GM12865 (cell line): ENCODE results near the gene PHYKPL.
A peak's percentile ranks its signal among the peaks of the same experiment; 100 is the strongest.

ENCODE experiments used
- DNase-seq: peaks from one replicate; pipeline ENCODE4 v3.0.0; 2010; ENCODE audit warnings: low read depth
- H3K4me3 ChIP-seq: 2 replicates; pipeline ENCODE4 v1.5.1; 2011; ENCODE audit warnings: mild to moderate bottlenecking, low read depth, low read length, control low read depth
- CTCF ChIP-seq: IDR thresholded peaks from 2 replicates; pipeline ENCODE4 v1.5.1; 2011; ENCODE audit warnings: low read length, control low read depth, low read depth, inconsistent platforms; ENCODE audit not compliant: insufficient read depth; ENCODE audit errors: missing control alignments

The PHYKPL gene

GRCh38 chr5:178232124-178232919, at the start of gene PHYKPL:
TSS of gene PHYKPL (minus strand) at chr5:178232802. CDS start at chr5:178232550, 252 bp downstream.
- no peak for TF ChIP-seq CTCF
- H3K4me3 ChIP-seq: peak within 1 kb of the TSS; percentile 79
- DNase-seq: peak; percentile 82

GRCh38 chr5:178282391-178282790, 49.8 kb upstream of the PHYKPL start:
- no peak overlapping the region for H3K4me3 ChIP-seq
- no peak for DNase-seq
- no peak for TF ChIP-seq CTCF

GRCh38 chr5:178281331-178281730, 48.7 kb upstream of the PHYKPL start:
- no peak overlapping the region for H3K4me3 ChIP-seq
- no peak for TF ChIP-seq CTCF
- no peak for DNase-seq

GRCh38 chr5:178280631-178281030, 48.0 kb upstream of the PHYKPL start:
- no peak for TF ChIP-seq CTCF
- H3K4me3 ChIP-seq: no peak overlapping the region
- no peak for DNase-seq

- TF ChIP-seq CTCF: peak; percentile 95
- no peak overlapping the region for H3K4me3 ChIP-seq
- peak; percentile 70 for DNase-seq
Observed at GRCh38 chr5:178279723-178280438, 47.3 kb upstream of the PHYKPL start.

- no peak for DNase-seq
- TF ChIP-seq CTCF: no peak
- no peak overlapping the region for H3K4me3 ChIP-seq
Observed at GRCh38 chr5:178279026-178279722, 46.6 kb upstream of the PHYKPL start.
